NCI-H2227 (cell line): ENCODE data around the gene LANCL1.

Experiments used
- DNase-seq: peaks from one replicate; lab custom pipeline; 2025; ENCODE audit not compliant: unreplicated experiment; lab: John Stamatoyannopoulos, UW

The LANCL1 gene

GRCh38 chr2:210476194-210477128, at the start of gene LANCL1:
Gene LANCL1, minus strand, starts transcription at chr2:210476759. Its CDS starts 363 bp downstream, at chr2:210476396.
- DNase-seq, result peak; percentile 92

- no peak for DNase-seq
These were observed 48.0 kb upstream of the LANCL1 start for GRCh38 chr2:210524533-210524932.

GRCh38 chr2:210523650-210524289, 47.2 kb upstream of the LANCL1 start:
- DNase-seq, result no peak

- no peak for DNase-seq
These were observed 45.8 kb upstream of the LANCL1 start for GRCh38 chr2:210522399-210522798.

- DNase-seq, result no peak
These were observed 43.0 kb upstream of the LANCL1 start for GRCh38 chr2:210519594-210519993.

- DNase-seq, result no peak
These were observed 40.7 kb upstream of the LANCL1 start for GRCh38 chr2:210517264-210517663.

GRCh38 chr2:210515911-210516310, 39.4 kb upstream of the LANCL1 start:
- no peak for DNase-seq

GRCh38 chr2:210503725-210504191, 27.2 kb upstream of the LANCL1 start:
- no peak for DNase-seq

- peak; percentile 63 for DNase-seq
These were observed 26.6 kb upstream of the LANCL1 start for GRCh38 chr2:210503001-210503623.

- DNase-seq, result no peak
These were observed 20.0 kb upstream of the LANCL1 start for GRCh38 chr2:210496512-210496911.

- no peak for DNase-seq
These were observed 17.0 kb upstream of the LANCL1 start for GRCh38 chr2:210493528-210493927.

- DNase-seq, result no peak
These were observed 5.1 kb upstream of the LANCL1 start for GRCh38 chr2:210481601-210482175.

- DNase-seq, result no peak
These were observed 4.2 kb upstream of the LANCL1 start for GRCh38 chr2:210480764-210481163.

- DNase-seq, result no peak
These were observed 3.5 kb upstream of the LANCL1 start for GRCh38 chr2:210480079-210480478.

- no peak for DNase-seq
These were observed 2.1 kb upstream of the LANCL1 start for GRCh38 chr2:210478661-210479060.

- peak; percentile 70 for DNase-seq
These were observed 937 bp upstream of the LANCL1 start for GRCh38 chr2:210477496-210477895.

- peak; percentile 23 for DNase-seq
These were observed 853 bp downstream of the LANCL1 start for GRCh38 chr2:210475706-210476105.

- DNase-seq, result no peak
These were observed 1.8 kb downstream of the LANCL1 start for GRCh38 chr2:210474776-210475175.

- no peak for DNase-seq
These were observed 15.2 kb downstream of the LANCL1 start for GRCh38 chr2:210461401-210461800.

- DNase-seq, result no peak
These were observed 16.0 kb downstream of the LANCL1 start for GRCh38 chr2:210460322-210461227.
